GM21723 (cell line): ENCODE measurements around the gene FFAR4.
"Not testable (repeated sequence)": the region's sequence is repeated elsewhere in the genome, so short reads cannot be mapped to it uniquely, and the experiment has no call there.

Source experiments
- ATAC-seq: cut with Tn5 transposase; IDR thresholded peaks from one replicate; pipeline ENCODE4 v1.9.1; 2021; ENCODE audit warnings: mild to moderate bottlenecking, moderate library complexity; ENCODE audit not compliant: unreplicated experiment

The FFAR4 gene

GRCh38 chr10:93566435-93567276, at the start of gene FFAR4:
Gene FFAR4 (plus strand): TSS chr10:93566665. CDS start chr10:93566721, 56 bp downstream.
- ATAC-seq = no peak

GRCh38 chr10:93518531-93518930, 47.9 kb upstream of the FFAR4 start:
- no peak for ATAC-seq

- no peak for ATAC-seq
Observed at GRCh38 chr10:93535293-93535692, 31.2 kb upstream of the FFAR4 start.

- not testable (repeated sequence) for ATAC-seq
Observed at GRCh38 chr10:93540871-93541270, 25.6 kb upstream of the FFAR4 start.

- no peak for ATAC-seq
Observed at GRCh38 chr10:93541402-93542357, 24.8 kb upstream of the FFAR4 start.

GRCh38 chr10:93542358-93542791, 24.1 kb upstream of the FFAR4 start:
- ATAC-seq = no peak

- ATAC-seq = not testable (repeated sequence)
Observed at GRCh38 chr10:93546995-93547394, 19.5 kb upstream of the FFAR4 start.

GRCh38 chr10:93547522-93547921, 18.9 kb upstream of the FFAR4 start:
- no peak for ATAC-seq

GRCh38 chr10:93548376-93549071, 17.9 kb upstream of the FFAR4 start:
- ATAC-seq = no peak

- no peak for ATAC-seq
Observed at GRCh38 chr10:93550606-93551005, 15.9 kb upstream of the FFAR4 start.

GRCh38 chr10:93552780-93553179, 13.7 kb upstream of the FFAR4 start:
- ATAC-seq = no peak

GRCh38 chr10:93553482-93554315, 12.8 kb upstream of the FFAR4 start:
- ATAC-seq = no peak

GRCh38 chr10:93554316-93554663, 12.2 kb upstream of the FFAR4 start:
- no peak for ATAC-seq

GRCh38 chr10:93554760-93555432, 11.6 kb upstream of the FFAR4 start:
- no peak for ATAC-seq

GRCh38 chr10:93559490-93559889, 7.0 kb upstream of the FFAR4 start:
- no peak for ATAC-seq

- no peak for ATAC-seq
Observed at GRCh38 chr10:93560541-93560940, 5.9 kb upstream of the FFAR4 start.

GRCh38 chr10:93565446-93565845, 1.0 kb upstream of the FFAR4 start:
- no peak for ATAC-seq

- ATAC-seq = no peak
Observed at GRCh38 chr10:93567277-93568104, 1.0 kb downstream of the FFAR4 start.

- ATAC-seq = no peak
Observed at GRCh38 chr10:93568105-93568390, 1.6 kb downstream of the FFAR4 start.
